Measurements from ENCODE around the gene FOXB2.
"Not testable (repeated sequence)": the region's sequence is repeated elsewhere in the genome, so short reads cannot be mapped to it uniquely, and the experiment has no call there.

FOXB2 gene

DNA sequence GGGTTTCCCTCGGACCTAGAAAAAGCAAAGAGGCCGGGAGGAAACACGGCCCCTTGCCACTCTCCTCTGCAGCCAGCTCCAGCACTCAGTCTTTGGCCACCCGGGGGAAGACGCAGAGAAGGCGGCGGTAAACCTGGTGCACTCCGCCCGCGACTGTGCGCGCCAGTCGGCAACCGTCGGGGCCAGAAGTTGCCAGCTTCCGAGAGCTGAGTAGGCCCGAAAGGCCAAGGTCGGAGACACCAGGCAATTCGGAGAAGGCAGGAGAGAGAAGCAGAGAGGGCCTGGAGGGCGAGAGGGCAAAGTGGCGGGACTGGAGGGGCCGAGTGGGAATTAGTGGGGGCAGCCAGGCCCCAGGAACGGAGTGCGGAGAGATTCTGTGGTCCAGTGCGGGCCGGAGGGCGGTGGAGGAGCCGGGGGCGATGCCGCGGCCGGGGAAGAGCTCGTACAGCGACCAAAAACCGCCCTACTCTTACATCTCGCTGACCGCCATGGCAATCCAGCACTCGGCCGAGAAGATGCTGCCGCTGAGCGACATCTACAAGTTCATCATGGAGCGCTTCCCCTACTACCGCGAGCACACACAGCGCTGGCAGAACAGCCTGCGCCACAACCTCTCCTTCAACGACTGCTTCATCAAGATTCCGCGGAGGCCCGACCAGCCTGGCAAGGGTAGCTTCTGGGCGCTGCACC, at the start of gene FOXB2:
Gene FOXB2 (plus strand): TSS at position 420 of the 690 bp plus-strand sequence. CDS start 0 bp downstream, at position 420.
- DNase-seq (ENCODE audit: low read depth in 2 of 2): no peak

DNA sequence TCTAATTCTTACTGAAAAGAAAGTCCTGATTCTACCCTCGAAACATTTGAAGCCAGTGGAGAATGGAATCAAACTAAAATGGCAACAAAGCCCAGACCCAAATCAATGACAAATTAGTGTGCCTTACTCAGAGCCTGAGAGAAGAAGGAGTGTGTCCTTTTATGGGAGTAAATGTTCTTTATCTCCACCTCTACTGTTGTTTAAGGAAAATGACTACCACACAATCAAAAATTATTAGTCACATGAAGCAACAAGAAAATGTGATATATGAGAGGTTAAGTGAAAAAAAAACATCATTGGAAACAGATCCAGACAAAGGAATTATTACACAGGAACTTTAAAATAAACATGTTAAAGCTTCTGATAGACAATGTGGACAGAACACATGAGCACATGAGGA, 49.7 kb upstream of the FOXB2 start:
- no peak for DNase-seq (ENCODE audit: low read depth in 2 of 2)

DNA sequence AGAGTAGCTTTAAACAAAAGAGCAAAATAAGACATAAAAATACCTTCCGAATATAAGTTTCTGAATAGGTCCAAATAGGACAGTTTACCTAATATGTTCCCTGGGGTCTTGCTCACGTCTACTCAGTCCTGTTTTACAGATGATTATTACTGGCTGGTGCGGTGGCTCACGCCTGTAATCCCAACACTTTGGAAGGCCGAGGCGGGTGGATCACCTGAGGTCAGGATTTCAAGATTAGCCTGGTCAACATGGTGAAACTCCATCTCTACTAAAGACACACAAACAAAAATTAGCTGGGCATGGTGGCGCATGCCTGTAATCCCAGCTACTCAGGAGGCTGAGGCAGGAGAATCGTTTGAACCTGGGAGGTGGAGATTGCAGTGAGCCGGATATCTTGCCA, 40.6 kb upstream of the FOXB2 start:
- DNase-seq (ENCODE audit: low read depth in 2 of 2): not testable (repeated sequence)

DNA sequence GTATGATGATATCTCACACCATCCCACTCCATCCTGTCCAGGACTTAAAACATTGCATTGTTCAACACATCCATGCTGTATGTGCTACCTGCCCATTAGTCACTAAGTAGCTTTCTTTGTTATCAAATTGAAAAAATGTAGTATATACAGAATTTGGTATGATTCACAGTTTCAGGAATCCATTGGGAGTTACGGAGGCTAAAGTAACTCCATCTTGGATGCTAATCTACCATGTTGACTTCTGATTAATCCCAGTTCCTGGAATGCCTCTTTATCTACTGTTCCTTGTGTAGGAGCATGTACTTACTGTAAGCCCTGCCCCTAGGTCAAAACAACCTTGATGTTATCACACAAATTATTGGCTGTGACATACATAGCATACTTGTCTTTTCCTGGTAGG, 38.9 kb upstream of the FOXB2 start:
- no peak for DNase-seq (ENCODE audit: low read depth in 2 of 2)

DNA sequence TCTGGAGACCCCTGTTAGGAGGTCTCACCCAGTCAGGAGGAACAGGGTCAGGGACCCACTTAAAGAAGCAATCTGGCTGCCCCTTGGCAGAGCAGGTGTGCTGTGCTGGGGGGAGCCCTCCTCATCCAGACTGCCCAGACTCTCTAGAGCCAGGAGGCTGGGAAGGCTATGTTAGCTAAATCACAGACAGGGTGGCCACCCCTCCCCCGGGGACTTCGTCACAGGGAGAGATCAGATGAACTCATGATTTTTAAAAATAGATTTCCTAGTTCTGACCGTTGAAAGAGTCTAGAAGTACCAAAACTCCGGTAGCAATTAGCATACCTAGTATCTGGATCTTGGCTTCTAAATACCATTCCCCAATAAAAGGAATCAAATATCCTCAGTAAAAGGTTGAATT, 35.0 kb upstream of the FOXB2 start:
- DNase-seq (ENCODE audit: low read depth in 2 of 2): no peak

DNA sequence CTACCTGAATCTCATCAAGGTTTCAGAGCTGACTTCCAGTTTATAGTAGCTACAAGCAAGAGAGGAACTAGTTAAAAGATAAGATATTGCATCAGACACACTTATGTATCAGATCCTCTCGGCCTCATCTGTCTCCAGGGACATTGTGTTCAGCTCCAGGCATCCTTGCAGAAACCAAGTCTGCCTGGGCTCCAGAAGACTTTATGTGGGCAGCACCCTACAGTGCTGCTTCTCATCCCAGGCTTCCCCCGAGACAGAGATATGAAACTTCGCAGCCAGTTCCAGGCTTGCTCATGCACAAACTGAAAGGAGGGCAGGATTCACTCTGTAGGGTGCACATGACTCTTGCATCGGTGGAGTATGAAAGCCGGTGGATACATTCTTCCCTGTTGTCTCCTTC, 33.9 kb upstream of the FOXB2 start:
- no peak for DNase-seq (ENCODE audit: low read depth in 2 of 2)

DNA sequence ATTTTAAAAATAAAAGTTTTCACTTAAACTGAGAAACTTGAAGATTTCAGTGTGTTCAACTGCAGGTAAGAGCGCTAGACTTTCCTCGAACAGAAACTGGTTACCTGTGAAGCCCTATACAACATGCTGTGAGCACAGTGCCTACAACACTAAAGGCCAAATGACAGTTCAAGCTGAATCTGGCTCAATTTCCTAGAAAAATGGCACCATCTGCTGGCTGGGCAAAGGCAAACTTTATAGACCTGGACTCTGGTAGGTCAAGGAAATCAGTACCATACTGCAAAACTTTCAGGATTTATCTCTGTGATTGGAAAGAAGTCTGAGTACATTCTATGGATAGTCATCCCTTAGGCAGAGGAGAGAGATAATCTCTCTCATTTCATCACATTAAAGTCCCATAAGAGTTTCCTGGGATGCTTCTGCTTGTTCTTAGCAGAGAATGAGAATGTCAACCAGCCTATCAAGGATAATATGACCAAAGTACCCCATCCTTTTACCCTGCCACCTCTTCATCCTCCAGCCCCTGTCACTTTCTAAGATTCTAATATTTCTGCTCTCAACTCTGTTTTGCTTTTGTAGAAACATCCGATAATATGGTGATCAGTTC, 31.8 kb upstream of the FOXB2 start:
- DNase-seq (ENCODE audit: low read depth in 2 of 2): no peak

DNA sequence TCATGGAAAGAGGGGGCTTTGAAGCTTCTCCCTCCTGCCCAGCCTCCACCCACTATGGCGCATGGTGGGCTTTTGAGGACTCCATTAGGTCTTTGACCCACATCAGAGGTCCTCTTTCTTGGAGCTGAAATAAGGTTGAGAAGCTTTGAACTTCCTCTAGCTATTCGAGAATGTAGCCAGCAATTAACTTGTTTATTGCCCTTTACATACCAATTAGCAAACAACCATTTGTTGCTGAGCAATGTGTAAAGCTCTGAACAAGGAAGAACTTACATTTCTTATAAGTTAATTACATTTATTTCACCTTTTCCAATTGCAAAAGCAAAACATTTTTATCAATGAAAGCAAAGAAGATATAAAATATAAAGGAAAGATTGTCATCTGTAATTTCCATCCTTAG, 30.5 kb upstream of the FOXB2 start:
- no peak for DNase-seq (ENCODE audit: low read depth in 2 of 2)

DNA sequence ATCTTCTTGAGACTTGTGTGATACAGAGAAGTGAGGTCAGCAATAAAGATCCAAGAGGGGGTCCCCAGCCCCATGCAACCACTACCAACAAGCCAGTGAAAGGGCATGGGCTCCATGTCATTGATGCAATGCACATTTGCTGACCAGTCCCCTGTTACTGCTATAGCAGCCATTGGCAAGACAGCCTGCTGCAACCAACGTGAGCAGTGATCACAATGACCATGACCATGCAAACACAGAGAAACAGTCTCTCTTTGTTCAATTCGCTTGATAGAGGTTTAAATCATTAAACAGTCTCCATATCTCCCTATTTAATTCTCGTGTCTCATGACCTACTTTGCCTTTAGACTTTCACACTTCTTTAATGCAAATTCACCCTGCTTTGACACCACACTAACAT, 30.0 kb upstream of the FOXB2 start:
- no peak for DNase-seq (ENCODE audit: low read depth in 2 of 2)

DNA sequence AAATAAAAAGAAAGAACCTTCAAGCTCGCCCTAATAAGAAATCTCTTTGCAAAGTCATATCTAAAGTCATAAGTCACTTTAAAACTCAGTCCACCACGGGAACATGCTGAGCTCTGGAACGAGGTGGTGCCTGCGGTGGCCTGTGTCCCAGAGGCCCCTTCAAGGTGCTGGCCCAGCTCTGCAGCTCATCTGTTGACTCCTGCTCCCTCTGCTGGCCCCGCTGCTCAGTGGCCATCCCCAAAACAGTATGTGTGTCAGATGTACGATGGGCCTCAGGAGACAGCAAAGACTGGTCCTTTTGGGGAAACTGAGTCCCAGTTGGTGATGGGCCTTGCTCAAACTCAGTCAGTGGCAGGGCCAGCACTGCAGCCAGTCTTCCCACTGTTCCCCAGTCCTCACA, 22.8 kb upstream of the FOXB2 start:
- DNase-seq (ENCODE audit: low read depth in 2 of 2): no peak

DNA sequence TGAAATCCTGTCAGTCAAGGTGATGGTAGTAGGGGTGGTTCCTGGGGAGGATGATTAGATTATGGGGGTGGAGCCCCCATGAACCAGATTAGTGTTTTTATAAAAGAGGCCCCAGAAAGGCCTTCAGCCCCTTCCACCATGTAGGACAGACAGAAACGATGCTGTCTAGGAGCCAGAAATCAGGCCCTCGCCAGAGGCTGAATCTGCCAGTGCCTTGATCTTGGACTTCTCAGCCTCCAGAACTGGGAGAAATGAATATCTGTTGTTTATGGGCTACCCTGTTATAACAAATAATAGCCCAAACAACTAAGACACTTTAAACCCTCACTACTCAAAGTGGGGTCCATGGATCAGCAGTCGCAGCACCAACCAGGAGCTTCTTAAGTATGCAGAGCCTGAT, 20.2 kb upstream of the FOXB2 start:
- DNase-seq (ENCODE audit: low read depth in 2 of 2): no peak

DNA sequence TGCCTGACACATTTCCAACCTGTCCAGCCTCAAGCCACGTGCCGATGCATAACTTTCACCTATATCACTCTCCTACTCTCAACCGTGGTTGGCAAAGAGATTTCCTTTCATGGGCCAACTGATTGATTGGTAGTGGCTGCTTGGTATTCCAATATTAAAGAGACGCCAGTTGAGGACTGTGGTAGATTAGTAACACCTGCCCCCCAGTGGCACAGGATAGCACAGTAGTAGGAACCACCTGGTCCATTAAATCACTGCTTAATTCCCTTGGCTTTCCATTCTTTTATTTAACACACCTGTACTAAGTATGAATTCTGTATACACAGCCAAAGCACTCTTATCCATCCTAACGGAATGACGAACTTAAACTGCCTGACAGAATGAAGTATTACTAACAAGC, 19.1 kb upstream of the FOXB2 start:
- no peak for DNase-seq (ENCODE audit: low read depth in 2 of 2)

DNA sequence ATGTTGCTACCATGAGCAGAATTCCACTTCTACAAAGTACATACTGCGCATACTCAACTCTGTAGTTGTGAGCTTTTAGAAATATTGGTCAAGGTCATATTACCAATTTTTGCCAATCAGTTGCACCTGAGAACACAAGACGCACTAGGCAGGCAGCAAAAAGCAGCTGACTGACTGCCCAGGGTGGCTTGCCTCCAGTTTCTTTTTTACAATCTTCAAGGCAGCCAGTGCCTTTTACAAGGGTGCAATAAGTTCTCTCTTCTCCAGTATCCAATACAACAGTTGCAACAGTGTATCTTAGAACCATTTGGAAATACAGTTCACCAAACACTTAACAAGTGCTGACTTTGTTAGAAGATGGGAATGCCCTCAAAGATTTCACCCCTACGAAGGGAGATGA, 16.1 kb upstream of the FOXB2 start:
- no peak for DNase-seq (ENCODE audit: low read depth in 2 of 2)

DNA sequence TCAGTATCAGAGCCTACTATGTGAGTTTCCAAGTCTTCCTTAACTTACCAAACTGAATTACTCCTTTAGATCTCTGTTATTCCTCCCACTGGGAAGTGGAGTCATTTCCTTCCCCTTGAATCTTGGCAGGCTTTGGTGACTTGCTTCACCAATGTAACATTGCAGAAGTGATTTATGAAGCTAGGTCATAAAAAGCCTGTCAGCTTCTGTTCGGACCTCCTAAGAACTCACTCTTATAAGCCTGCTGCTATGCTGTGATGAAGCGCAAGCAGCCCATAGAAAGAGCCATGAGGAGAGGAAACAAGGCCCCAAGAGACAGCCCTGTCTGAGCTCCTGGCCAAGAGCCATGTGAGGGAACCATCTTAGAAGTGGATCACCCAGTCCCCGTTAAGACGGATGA, 14.2 kb upstream of the FOXB2 start:
- DNase-seq (ENCODE audit: low read depth in 2 of 2): no peak

DNA sequence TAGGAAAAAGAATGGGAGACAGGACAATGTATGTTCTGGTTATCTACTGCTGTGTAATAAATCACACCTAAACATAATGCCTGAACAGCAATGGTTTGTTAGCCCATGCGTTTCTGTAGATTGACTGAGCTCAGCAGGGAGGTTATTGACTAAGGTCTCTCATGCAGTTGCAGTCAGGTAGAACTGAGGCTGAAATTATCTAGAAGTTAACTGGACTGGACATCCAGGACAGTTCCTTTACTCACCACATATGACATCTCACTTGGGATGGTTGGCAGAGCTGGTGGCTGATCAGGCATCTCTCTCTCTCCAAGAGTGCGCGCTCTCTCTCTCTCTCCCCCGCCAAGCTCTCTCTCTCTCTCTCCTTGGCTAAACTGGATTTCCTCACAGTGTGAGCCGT, 8.9 kb upstream of the FOXB2 start:
- no peak for DNase-seq (ENCODE audit: low read depth in 2 of 2)

DNA sequence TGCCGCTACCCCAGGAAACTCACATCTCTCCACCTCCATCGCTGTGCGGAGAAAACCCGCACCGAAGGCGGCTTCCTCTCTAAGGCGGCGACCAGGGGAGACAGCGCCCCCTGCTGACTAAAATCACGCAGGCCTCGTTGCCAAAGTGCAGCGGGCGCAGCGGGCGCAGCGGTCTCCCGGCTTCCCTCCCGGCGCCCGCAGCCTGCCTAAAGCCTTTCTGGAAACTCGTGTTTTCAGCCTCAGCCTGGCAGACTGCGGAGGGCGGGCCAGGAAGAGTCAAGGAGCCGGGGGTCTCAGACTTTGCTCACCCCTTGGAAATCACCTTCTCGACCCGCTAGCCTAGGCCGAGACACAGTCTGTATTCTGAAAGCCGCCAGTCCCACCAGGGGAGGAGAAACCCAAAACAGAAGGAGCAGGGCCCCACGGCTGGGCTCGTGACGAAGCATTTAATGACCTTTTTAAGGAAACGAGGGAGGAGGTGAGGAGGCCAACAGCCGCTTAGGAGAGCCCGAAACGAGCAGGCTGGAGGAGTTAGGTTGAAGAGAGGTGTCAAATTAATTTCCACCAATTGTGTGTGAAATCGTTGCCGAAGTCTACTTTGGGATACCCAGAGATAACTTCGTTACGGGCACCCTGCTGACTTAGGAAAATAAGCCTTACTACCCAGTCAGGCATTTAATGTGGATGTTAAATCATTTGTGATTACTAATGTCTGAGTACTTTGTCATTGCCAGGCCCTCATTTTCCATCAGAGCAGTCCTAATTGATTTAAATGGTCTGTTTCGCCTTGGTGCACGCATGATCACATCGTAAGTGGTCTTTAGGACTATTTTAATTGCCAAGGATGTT, 7.3 kb upstream of the FOXB2 start:
- peak; percentile 33 to 64 for DNase-seq (ENCODE audit: low read depth in 2 of 2)

DNA sequence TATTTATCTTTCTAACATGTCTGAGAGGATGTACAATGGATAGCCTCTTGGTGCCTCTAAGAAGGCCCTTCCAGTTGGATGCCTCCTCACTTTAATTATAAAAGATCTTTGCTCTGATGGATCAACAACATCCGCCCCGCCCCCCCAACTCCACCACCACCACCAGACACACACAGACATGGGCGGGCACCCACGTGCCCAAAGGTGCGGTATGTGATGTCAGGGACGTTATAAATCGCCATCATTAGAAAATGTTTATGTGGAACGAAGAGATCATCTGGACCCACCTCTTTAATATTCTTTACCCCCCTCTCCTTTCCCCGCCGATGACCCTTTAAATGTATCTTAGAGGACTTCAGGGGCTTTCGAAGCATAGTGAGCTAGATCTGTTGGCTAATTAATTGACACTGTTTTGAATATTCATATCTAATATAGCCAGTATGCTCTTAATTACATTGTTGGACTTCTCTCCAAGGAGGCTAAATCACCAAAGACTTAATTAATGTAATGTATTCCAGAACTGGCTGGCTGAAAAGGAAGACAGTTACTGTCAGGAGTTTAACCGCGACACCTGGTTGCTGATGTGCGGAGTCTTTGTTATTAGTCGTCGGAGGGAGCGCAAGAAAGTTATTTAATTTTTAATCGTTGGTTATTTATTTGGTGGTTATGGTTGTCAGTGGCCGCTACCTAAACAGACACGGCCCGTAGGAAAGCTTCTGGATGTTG, 6.1 kb upstream of the FOXB2 start:
- no peak for DNase-seq (ENCODE audit: low read depth in 2 of 2)

DNA sequence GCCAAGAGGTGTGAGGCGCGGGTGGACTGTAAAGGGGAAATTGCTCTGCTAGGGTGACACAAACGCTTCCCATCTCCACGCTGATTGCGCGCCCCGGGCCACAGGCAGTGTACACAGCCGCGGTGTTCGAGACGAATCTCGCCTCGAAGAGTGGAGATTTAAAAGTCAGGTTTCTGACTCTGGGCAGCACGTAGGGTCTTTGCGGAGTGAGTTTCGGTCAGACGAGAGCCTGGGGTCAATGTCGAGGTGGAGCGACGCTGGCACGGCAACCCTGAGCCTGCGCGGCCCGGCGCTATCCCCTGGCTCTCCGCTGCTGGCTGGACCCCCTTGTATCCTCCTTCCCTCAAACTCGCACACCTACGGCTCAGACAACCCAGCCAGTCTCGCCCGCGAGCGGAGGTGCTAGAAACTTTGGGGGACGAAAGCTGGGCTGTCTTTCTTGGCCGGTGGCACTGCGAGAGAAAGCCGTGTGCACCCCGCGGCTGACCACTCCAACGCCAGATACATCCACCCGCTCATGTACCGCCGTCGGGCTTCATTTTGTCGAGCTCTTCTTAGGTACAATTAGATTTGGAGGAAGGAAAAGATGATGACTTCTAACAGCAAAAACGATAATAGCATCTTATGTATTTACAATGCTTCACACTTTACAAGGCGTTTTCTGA, 5.4 kb upstream of the FOXB2 start:
- DNase-seq (ENCODE audit: low read depth in 2 of 2): no peak

DNA sequence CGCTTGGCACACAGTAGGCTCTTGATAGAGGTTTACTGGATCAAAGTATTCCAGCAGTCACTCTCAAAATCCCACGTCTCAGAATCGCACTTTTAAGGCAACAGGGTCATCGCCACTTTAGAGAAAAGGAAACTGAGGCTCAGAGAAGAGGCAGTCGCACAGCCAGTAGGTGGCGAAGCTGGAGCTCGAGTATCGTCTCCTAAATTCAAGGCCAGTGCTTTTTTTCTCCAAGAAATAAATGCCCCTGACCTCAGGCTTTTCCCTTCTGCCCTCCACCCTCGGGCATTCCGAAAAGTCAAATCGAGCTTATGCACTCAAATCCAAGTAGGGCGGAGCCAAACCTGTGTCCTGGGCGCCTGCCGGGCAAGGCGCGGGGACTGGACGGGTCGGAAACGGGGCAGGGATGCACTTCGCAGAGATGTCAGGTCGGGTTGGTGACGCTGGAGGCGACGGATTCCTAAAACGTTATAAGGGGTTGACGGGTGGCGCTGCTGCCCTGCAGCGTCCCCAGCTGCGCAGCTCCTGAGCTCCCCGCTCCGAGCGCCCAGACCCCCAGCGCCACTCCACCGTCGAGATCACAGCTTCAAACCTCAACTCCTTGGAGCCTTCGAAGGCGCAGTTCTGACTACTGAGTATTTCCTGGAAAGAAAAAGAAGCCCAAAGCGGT, 4.7 kb upstream of the FOXB2 start:
- no peak for DNase-seq (ENCODE audit: low read depth in 2 of 2)

DNA sequence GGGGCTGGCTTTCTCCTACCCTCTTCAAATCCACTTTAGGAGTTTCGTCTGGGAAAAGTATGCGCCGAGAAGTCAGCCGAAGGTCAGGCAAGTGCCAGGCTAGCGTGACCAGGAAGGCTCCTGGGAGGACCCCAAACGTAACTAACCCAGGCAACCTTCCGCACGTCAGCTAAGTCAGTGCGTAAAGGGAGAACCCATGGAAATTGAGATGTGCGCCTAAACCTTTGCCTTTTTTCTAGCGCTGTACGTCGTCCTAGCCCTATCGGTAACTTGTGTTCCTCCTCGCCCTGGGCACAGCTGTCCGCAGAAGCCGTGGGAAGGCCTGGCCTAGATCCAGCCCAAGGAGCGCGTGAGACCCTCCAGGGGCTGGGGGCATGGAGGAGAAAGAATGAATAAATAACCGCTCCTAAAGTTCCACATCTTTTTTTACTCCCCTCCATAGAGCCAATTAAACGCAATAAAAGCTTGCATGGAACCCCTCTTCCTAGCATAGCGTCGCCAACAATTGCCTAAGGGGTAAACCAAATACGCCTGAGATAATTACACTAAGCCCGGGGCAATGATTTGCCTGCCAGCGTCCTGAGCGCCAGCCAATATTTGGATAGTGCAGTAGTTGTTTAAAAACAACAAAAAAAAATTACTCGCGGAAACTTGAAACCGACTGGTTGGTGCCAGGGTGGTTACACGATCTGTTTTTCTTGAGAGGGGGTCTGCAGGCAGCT, 4.0 kb upstream of the FOXB2 start:
- no peak for DNase-seq (ENCODE audit: low read depth in 2 of 2)

DNA sequence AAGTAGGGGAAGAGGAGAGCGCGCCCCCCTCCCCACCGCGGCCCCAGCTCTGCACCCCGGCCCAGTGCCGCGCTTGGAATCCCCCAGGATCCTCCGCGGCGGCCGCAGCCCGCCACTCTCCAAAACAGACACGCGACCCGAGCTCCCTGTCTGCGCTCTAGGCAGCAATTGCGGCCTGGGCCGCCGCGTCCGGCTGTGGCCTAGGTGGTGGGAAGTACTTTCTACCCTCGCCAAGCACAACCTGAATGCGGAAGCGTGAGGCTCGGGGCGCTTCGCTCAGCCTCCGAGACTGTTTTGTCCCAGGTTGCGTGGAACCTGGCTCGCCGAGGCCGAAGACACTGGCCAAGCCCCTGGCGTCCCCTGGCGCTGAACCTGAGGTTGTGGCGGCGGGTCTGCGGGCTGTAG, 3.3 kb upstream of the FOXB2 start:
- DNase-seq (ENCODE audit: low read depth in 2 of 2): no peak

Measured in stimulated activated CD4-positive, alpha-beta T cell treated with anti-CD3 and anti-CD28 coated beads, Interleukin-15, amount 100 ng/mL, for 48 hours (primary cell).